GM21528 (cell line): ENCODE data around the gene RETREG3.
A peak's percentile ranks its signal among the peaks of the same experiment; 100 is the strongest.

Source experiments
- ATAC-seq: cut with Tn5 transposase; IDR thresholded peaks from one replicate; pipeline ENCODE4 v1.9.1; 2021; ENCODE audit warnings: mild to moderate bottlenecking, moderate library complexity; ENCODE audit not compliant: unreplicated experiment, low FRiP score

Gene RETREG3

DNA sequence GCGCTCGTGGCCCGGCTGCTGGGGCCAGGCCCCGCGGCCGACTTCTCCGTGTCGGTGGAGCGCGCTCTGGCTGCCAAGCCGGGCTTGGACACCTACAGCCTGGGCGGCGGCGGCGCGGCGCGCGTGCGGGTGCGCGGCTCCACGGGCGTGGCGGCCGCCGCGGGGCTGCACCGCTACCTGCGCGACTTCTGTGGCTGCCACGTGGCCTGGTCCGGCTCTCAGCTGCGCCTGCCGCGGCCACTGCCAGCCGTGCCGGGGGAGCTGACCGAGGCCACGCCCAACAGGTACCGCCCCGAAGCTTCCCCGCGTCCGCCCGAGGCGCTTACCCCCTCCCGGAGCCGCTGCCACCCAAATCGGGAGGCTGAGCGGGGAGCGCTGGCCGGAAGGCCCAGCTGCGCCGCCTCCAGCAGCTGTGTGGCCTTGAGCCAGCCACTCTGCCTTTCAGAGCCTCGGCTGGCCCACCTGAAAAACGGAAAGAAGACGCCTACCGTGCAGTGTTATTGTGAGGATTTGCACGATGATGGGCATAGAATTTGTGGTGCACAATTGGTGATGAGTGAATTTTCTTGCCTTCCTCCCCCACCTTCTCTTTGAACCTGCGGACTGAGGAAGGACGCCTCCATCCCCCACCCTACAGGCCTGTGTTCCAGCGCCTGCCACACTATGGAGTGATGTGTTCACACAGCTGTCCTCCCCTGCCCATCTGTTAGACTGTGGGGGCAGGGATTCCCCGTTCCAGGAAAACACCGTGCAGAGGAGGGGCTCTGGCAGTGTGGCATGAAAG, 72.6 kb downstream of the RETREG3 start:
- peak; percentile 71 for ATAC-seq

DNA sequence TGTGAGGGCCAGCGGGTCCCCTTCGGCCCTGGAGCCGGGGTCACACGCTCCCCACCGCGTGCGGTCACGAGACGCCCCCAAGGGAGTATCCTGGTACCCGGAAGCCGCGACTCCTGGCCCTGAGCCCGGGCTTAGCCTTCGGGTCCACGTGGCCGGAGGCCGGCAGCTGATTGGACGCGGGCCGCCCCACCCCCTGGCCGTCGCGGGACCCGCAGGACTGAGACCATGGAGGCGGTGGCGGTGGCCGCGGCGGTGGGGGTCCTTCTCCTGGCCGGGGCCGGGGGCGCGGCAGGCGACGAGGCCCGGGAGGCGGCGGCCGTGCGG, 73.2 kb downstream of the RETREG3 start, which contains the start of gene NAGLU:
TSS of gene NAGLU (plus strand) at position 194 of the 324 bp plus-strand sequence. CDS start at position 226, 32 bp downstream.
- peak; percentile 84 for ATAC-seq

DNA sequence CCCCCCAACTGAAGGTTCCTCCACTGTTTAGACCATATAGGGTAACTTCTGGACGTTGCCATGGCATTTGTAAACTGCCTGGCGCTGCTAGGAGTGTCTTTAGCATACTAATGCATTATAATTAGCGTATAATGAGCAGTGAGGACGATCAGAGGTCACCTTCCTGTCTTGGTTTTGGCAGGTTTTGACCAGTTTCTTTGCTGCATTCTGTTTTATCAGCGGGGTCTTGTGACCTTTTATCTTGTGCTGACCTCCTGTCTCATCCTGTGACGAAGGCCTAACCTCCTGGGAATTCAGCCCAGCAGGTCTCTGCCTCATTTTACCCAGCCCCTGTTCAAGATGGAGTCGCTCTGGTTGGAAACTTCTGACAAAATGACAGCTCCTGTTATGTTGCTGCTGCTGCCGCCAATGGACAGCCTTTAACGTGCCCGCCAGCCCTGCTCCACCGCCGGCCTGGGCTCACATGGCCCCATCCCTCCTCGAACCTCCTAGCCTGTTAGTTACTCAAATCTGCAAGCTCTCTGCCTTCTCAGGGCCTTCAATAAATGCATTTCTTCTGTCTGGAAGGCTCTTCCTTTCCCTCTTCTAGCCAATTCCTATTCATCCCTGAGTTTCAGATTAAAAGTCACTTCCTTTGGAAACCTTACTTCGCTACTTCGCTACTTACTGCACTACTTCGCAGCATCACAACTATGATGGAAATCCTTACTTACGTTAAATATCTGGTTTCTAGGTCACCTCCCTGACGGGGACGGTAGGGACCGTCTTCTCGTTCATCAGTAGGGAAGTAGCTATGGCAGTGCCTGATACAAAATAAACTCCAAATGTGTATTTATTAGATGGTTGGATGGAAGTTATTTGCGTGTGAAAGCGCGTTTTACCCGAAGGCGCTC, 73.8 kb downstream of the RETREG3 start:
- no peak for ATAC-seq

DNA sequence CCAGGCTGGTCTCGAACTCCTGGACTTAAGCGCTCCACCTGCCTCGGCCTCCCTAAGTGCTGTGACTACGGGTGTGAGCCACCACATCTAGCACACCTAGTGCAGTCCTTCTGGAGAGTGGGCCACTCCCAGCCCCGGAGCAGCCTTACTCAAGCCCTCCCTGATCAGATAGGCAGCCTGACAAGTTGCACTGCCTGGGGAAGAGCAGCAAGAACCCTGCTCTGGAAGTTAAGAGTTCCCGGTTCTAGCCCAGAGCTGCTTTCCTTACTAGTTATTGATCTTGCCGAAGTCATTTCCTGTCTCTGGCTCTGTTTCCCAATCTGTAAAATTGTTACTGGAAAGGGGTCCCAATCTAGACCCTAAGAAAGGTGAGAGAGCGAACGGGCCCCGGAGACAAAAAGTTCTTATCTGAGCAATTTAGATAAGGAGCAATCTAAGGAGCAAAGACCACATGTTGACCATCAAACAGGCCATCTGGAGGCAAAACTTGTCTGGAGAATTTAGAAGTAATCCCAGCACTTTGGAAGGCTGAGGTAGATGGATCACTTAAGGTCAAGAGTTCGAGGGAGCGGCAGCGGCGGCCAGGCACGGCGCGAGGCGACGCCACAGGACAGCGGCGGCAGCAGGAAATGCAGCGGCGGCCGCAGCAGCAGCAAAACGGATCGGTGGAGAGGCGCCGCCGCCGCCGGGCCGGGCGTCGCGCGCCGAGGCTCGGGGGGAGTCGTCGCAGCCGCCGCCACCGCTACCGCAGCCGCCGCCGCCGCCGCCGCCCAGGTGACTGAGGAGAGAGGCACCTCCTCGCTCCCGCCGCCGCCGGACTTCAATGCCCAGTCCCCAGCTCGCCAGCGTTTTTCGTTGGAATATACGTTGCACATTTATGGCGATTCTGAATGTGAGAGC, 77.5 kb downstream of the RETREG3 start:
- ATAC-seq, result no peak

DNA sequence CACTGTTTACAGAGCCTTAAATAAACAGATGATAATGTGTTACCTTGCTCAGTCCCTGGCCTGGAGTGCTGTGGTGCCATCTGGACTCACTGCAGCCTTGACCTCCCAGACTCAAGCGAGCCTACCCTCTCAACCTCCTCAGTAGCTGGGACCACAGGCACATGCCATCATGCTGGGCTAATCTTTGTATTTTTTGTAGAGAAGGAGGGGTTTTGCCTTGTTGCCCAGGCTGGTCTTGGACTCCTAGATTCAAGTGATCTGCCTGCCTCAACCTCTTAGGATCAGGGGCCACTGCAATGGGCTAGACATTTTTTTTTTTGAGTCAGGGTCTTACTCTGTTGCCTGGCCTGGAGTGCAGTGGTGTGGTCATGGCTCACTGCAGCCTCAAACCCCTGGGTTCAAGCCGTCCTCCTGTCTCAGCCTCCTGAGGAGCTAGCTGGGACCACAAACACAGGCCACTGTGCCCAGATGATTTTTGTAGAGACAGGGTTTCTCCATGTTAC, 78.2 kb downstream of the RETREG3 start:
- ATAC-seq, result no peak
